NCI-H2196 treated with DMSO at 0.1 percent for 48 hours (cell line): ENCODE results near the gene ALK.

Experiments
- DNase-seq: peaks from one replicate; lab custom pipeline; 2025; ENCODE audit not compliant: unreplicated experiment; lab: John Stamatoyannopoulos, UW

The ALK gene

DNA sequence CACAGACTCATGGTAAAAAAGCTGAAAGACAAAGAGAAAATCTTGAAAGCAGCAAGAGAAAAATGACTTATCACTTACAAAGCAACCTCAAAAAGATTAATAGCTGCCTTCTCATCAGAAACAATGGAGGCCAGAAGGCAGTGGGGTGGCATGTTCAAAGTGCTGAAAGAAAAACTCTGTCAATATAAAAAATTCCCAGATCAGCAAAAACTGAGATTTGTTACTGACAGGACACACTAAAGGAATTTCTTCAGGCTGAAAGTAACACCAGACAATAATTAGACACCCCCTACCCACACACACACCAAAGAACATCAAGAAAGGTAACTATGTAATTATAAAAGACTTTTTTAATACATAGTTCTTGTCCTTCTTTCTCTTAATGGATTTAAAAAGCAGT is 495.0 kb downstream of the ALK start:
- no peak for DNase-seq

DNA sequence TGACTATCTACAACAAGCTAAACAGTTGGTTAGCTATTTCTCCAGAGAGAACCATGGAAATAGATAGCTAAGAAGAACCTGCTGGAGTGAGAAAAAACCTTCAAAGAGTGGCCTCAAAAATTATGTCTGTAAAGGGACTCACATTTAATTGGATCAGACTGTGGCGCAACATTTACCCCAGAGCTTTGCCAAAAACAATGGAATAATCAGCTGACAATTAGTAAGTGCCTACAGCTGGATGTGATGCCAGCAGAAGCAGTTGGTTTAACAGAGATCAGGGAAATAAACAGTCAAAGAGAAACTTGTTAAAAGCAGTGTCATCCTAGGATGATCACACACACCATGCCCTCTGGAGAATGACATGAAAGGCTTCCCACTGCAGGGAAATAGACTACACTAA is 495.5 kb downstream of the ALK start:
- no peak for DNase-seq

DNA sequence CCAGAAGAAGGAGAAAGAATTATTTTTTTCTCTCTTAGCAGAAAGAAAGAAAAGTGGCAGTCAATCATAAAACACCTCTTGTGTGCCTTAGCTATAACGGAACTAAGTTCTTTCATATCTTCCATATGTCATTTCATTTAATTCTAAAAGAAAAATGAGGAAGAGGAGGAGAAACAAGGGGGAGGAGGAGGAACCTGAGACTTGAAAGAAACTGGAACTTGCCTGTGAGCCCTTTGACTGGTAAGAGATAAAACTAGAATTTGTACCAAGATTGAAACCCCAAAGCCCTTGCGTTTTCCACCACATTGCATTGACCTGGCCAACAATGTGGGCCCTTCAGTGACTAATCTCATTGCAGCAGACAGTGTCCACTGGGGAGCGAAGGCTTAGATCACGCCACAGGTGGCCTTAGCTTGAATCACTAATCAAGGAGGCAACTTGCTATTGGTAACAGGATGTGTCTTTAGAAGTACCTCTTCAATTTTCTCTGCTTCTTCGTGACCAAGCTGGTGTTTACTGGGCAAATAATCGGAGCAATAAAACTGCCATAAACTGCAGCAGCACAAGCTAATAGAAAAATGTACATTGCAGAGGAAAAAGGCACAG is 498.2 kb downstream of the ALK start:
- no peak for DNase-seq

DNA sequence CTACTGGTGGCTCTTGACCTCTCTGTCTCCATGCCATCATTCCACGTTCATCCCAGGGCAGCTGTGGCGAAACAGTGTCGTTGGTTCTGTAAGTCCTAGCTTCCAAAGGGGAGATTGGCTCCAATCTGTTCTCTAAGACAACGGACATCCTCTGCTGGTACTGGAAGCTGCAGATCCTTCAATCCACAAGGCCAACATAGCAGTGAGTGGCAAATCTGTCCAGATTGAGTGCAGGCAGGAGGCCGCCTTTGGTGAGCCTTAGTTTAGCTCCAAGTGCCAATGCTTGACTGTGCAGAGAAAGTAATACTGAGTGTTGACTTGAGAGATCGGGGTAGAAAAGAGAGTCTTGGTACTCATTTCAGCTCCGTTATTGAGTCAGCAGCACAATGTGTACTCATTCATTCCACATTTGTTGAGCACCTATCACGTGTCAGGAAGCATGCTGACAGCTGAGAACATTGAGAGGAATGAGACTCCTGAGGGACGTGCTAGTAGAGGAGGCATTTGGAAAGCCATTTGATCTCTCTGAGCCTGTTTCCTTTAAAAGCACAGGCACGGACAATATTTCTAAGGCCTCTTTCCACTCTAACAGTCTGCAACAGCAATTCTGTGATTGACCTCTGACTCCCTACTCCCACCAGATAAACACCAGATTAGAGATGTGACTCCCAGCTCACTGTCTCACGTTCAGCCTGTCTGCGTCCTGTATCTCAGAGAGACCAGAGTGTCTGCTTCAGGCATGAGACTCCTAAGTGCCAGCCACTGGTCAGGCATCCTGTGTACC is 500.2 kb downstream of the ALK start:
- DNase-seq, result no peak

DNA sequence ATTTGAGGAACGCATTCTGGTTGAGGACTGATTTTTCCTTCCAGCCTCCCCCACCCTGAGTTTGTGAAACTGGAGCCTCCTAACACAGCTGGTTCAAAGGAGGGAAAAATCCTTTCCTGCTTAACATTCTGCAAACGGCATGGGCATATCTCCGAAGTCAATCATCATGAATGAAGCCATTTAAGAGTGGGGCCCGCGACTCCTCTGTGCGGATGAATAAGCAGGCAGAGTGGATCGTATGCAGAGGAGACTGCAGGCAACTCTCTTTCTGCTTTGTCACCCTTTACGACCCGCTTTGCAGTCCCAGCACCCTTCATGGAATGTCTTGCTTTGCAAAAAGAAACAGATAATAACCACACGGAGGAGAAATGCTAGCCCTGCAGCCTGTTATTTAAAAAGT is 500.9 kb downstream of the ALK start:
- no peak for DNase-seq

DNA sequence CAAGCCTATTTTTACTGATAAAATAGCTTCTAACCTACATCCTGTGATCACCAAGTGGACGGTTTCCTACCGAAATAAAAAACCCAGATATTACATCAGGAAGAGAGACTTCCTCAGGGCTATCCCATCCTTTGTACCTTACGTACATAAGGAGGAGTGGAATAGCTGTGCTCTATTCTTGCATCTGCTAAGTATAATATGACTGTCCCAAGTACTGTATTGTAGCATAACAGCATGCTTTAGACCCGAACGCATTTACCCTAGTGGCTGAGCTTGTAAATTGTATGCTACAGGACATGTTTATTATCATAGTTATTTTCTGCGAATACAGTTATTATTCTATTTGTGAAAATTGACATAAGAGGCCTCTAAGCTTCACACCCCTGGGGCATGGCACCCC is 503.8 kb downstream of the ALK start:
- DNase-seq, result no peak

DNA sequence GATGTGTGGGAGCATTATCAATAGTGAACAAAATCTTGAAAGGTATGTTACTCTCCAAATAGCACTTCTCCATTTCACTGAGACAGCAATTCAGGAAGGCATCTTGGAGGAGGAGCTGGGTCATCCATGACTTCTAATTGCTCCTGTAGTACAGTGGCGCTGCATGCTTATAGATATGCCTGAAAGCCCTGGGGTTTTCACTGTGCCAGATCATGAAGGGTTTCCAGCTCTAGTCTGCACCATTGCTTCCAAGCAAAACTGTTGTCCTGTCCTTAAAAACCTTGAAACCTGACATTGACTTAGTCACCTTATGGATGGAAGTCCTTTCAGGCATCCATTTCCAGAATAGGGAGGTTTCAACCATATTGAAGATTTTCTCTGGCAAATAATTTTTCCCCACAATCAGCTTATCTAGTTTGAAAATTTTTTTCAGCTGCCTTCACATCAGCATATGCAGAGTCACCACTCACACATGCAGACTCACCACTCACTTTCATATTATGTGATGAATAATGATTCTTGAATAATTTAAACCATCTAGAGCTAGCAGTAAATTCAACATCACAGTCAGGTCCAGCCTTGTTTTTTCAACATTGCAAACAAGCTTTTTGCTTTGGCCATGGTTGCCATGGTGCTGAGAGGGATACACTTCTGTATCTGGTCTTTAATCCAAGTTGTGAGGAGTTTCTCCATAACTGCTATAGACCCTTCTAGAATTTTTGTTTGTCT is 509.0 kb downstream of the ALK start:
- DNase-seq, result no peak

DNA sequence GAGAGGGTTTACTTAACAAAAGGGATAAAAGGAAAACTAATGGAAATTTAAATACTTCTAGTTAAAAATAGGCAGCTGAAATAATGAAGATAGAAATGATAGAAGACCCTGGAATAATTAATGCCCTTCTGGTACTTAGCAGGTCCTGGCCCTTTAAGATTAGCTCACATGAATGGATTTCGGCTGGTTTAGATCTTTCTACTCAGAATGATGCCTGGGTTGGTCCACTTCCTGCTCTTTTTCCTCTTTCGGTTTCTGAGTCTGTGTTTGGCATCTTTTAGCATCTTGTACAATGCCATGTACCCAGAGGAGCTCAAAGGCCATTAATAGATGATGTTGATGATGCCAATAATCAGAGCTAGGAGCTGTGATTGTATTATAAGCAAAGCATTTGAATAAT is 515.7 kb downstream of the ALK start:
- no peak for DNase-seq

DNA sequence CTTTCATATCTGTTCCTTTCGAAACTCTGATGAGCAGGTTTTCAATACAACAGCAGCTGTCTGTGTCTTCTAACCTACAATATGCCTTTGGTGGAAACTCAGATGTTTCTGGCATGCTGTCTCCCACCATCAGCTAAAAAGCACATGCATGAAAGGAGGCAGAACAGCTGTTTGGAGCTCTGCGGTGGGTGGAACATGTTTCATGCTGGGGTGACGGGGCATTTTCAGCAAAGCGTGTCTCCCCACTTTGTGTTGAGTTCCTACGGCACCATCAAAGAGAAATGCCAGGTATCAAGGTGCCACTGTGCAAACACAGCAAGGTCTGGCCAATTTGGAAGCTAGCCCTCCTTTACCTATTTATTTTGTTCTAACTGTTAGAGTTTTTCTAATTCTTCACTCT is 516.1 kb downstream of the ALK start:
- DNase-seq, result no peak

DNA sequence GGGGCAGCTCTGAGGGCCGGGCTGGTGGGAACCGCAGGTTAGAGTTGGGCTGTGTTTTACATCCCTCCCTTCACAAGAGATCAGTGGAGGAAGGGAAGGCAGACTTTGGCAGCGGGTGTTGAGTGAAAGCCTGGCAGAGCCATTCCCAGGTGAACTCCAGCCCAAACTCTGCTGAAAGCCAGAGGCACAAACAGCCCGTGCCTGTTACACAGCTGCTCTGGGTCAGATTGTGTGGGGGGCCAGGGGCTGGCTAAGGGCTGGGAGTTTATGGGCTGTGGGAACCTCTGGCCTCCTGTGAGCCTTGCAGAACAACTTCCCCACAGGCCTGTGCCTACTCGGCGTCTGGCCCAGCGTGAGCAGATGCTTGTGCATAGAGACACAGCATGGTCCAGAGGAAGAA is 519.4 kb downstream of the ALK start:
- DNase-seq, result no peak

DNA sequence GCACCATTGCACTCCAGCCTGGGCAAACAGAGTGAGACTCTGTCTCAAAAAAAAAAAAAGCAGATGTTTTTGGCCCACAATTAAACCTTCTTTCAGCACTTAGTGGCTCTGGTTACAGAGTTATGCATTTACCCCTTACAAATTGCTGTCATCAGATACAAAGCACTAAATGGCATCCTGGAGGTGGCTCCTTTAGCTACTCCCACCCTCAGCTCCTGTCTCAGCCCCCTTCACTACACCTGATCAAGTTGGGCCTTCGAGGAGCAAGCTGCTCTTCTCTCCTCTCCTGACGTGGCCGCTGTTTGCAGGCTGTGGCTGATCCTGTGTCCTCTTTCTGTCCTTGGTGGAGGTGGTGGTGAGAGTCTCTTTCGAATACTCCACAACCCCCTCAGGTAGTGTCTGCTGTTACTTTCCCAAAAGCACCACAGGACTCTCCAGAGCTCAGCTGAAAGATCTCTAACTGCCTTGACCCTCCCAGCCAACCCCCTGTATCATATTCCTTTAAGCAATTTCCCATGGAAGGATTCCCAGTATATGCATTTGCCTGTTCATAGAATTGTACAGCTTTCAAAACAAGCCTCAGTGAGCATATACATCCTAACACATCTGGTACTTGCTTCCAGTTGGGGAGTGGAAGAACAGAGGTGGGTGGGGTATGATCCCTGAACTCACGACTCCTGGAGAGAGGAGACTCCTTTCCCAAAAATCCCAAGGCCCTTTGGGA is 520.3 kb downstream of the ALK start:
- no peak for DNase-seq

DNA sequence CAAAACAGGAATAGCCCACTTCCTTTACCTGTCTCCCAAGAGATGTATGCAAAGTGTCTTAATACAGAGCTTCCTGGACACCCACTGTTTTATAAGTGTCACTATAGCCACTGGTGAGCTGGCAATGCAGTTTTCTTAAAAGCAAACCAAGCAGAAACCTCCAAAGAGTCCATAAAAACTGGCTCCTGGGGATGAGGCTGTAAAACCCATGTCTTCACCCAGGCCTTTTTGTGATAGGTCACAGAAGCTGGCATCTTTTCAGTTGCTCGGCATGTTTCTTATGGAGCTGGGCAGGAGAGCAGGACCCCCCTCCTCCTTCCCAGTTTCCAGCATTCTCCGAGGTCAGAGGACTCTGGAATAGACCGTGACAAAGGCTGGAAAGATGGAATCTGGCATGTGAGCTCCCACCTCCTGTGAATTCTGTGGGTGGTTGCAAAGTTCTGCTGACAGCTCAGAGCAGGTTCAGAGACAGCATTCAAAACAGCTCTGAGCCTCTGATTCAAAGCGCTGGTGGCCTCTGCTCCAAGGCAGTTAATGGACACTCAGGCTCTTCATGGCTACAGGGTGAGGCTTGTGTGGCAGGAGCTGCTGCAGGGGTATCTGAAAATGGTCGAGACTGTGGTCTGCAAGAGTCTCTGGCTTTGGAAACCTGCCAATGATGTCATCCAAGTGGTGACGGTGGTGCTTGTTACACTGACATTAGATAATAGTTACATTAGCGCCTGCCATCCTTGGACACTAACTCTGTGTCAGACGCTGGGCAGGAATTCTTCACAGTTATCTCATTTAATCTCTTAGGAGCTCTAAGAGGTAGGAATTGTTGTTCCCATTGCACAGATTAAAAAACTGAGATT is 522.8 kb downstream of the ALK start:
- DNase-seq, result no peak

DNA sequence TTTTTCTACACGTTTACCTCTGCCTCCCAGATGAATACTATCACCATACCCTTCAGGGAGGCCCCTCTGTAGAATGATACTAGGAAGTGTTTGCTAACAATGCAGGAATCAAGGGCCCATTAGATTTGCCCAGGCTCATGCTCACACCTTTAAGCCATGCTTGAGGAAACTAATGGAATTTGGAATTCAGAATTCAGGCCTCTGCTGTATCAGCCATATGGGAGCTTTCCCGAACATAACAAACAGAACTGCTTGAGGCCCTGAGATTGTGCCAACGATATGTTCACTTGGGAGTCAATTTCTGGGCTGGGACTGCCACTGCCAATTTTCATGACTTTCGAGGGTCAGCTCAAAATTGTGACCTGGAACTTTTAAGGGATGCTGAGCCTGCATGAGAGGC is 523.7 kb downstream of the ALK start:
- DNase-seq, result no peak

DNA sequence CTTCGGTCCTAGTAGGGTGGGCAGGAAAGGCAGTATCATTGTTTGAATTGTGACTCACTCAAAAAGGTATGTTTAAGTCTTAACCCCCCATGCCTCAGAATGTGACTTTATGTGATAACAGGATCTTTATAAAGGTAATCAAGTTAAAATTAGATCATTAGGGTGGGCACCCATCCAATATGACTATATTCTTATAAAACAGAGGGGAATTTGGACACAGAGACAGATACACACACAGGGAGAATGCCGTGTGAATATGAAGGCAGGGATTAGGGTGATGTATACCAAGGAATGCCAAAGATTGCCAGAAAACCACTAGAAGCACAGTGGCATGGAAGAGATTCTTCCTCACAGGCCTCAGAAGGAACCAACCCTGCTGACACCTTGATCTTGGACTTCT is 524.3 kb downstream of the ALK start:
- no peak for DNase-seq

DNA sequence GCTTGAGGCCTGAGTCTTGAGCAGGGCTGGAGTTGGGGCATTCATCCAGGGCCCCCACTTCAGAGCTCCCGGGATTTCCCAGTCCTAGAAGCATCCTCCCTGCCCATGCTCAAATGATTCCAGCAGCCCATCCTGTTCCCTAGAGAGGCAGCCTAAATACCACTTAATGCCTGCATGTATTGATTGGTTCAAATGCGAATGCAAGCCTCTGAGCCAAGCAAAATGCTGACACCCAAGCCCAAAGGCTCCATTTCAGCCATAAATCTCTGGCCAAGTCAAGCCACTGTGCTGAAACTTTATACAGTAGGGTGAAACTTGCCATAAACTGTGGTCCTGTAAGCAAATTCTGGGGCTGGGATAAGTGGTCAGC is 526.4 kb downstream of the ALK start:
- no peak for DNase-seq

DNA sequence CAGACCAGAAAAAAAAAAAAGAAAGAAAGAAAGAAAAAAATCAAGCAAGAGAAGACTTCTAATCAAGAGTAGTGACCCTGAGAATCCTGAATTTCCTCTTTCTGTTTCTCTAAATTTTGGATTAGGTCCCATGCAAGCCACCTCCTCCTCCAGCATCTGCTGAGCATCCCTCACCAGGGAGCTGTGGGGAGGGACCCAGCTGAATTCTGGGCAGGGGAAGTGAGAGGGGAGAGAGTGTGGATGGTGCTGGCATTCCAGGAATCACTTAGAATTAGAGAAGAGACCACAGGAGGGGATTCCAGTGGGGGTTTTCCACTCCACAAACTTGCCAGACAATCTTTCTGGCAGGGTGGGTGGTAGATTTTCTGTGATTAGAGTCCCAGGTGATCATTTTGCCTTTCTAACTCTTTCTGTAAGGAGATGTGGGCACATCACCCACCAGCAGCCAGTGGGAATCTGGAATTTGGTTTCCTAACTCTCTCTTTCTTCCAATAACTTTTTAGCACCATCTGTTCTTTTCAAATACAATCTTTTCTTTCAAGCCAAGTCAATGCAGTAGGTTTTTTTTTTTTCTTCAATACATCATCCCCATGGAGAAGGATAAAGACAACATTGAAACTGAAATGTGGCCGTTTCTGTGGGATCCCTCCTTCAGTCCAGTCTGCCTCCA is 526.9 kb downstream of the ALK start:
- DNase-seq, result no peak

DNA sequence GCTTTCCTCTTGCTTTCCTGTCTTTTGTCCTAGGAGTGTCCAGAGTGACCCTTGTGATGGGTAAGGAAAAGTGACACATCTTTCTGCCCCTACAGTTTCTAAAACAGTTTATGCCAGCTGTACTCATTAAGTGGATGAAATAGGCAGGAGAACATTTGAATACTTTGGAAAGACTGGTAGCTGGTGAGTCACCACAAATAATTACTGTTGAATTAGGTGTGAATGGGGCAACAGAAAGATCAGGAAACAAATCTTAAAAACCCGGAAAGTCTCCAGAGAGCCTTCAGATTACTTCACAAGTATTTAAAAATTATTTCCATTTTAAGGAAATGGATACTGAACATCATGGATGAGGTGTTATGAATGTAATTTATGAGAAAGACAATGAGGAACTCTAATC is 527.7 kb downstream of the ALK start:
- DNase-seq, result no peak

DNA sequence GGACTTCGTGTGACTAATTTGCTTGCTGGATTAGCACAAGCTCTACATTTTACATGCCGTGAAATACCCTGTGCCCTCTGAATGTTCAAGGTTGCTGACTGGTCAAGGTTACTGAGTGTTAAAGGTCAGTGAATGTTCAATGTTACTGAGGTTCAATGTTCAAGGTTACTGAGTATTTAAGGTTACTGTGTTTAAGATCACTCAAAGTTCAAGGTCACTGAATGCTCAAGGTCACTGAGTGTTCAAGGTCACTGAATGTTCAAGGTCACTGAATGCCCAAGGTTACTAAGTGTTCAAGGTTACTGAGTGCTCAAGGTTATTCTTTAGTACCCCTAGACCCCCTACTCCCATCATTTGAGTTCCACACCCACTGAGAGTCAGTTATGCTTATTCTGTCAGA is 528.6 kb downstream of the ALK start:
- no peak for DNase-seq

DNA sequence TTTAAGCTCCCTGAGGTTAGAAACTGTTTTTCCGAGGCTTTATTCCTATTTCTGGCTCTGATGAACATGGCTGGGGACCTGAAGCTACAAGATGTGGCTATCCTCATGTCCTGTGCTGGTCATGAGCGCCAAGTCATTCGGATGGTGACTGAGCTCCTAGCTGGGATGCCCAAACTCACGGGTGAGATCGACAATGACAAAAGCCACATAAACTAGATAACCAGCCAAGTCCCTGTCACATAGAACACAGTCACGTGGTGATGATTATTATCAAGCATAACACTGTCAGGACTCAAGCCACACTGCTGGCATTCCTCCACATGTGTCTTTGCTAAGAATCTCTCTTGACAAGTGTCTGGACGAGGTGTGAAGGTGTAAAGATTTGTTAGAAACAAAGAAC is 531.2 kb downstream of the ALK start:
- DNase-seq, result no peak

DNA sequence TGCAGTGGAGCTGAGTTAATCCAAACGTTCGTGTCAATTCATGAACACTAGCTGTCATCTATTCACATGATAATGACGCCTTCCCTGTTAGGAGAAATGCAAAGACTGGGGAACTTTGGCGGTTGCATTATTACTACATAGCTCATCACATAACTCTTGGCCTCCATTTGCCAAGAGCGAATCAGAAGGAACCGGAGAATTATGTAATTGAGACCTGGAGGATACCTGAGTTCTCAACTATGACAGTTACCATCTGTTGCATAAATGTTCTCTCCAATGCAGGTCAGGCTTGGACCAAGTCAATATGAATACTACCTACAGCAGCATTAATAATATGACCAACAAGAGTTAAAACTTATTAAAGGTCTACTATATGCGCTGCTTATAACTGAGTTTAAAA is 531.7 kb downstream of the ALK start:
- DNase-seq, result no peak
